Heart left ventricle (tissue), 16 donors: ENCODE results near the gene AKNA. TPM values are rescaled to one million over a fixed set of nuclear protein-coding genes. Genes with fewer than 3 reads are reported as not detected.

Experiments used
- ATAC-seq, 4 donors: fragments of 200-7000 bp; cut with Tn5 transposase; one replicate each; pipeline ENCODE4 v1.9.1; 2020 to 2022; ENCODE audit warnings: moderate library complexity in 4 of 4, mild to moderate bottlenecking in 3 of 4, moderate number of reproducible peaks in 1 of 4
- DNase-seq, 5 donors: peaks; one replicate each; pipeline ENCODE4 v3.0.0-alpha.2; 2020
- H3K27ac ChIP-seq, 12 donors: fragments of 200-600 bp; sonication (generic) in 4 of 12; one replicate each; pipeline versions ENCODE4 v1.5.0 to v1.8.0; 2016 to 2022; ENCODE audit warnings: mild to moderate bottlenecking in 2 of 12
- H3K27me3 ChIP-seq, 9 donors: fragments of 200-600 bp; sonication (generic) in 2 of 9; one replicate each; pipeline versions ENCODE4 v1.5.1 to v1.8.0; 2016 to 2022; ENCODE audit warnings: mild to moderate bottlenecking in 3 of 9
- H3K36me3 ChIP-seq, 9 donors: fragments of 200-600 bp; sonication (generic) in 2 of 9; one replicate each; pipeline versions ENCODE4 v1.5.0 to v1.8.0; 2018 to 2022; ENCODE audit warnings: mild to moderate bottlenecking in 2 of 9
- H3K4me1 ChIP-seq, 12 donors: fragments of 200-600 bp; sonication (generic) in 4 of 12; one replicate each; pipeline versions ENCODE4 v1.5.0 to v1.8.0; 2016 to 2022; ENCODE audit warnings: mild to moderate bottlenecking in 3 of 12
- H3K4me3 ChIP-seq, 12 donors: fragments of 200-600 bp; sonication (generic) in 4 of 12; one replicate each; pipeline versions ENCODE4 v1.5.0 to v1.8.0; 2017 to 2022; ENCODE audit warnings: mild to moderate bottlenecking in 9 of 12, moderate library complexity in 4 of 12
- H3K9me3 ChIP-seq, 12 donors: fragments of 200-600 bp; sonication (generic) in 4 of 12; one replicate each; pipeline versions ENCODE4 v1.5.0 to v1.8.0; 2016 to 2022; ENCODE audit warnings: mild to moderate bottlenecking in 1 of 12
- POLR2A ChIP-seq, 2 donors: fragments of 450-650 bp; IDR thresholded peaks; one replicate each; pipeline ENCODE4 v1.6.1; 2017; ENCODE audit warnings: antibody characterized with exemption in 2 of 2, mild to moderate bottlenecking in 2 of 2, moderate library complexity in 2 of 2
- WGBS, 4 donors: extraction: QIAGEN DNeasy Blood & Tissue Kit in 2 of 4; methylation state at CpG; one replicate each; pipeline versions ENCODE4 v1.1.5 to v1.1.7; 2013 to 2018; 5-methylcytosine and 5-hydroxymethylcytosine counted together
- intact Hi-C, 10 donors: fragments of 100-400 bp; cut with DNase I; formaldehyde crosslinking; loops; one replicate each; pipeline versions ENCODE4 v1.11.1 to v1.14.2; 2022
- polyA plus RNA-seq, 2 donors: library from polyadenylated mRNA; stranded (reverse); fragments of 200-250 nt; gene quantifications; one replicate each; pipeline ENCODE4 v1.2.3, GENCODE V29; 2013
- total RNA-seq, 9 donors: library from RNA; depleted of rRNA in 2 of 9; stranded (reverse); fragments of >200 nt in 2 of 9; fragmentation: NEBNext Ultra II Directional in 3 of 9; extraction: Animal tissue kit (Norgen Biotek cat#: 25700) in 3 of 9; gene quantifications; one replicate each; pipeline versions ENCODE4 v1.1.0 to v1.2.4, GENCODE V29; 2016 to 2023
- TF ChIP-seq, protein P1 (sequence below), 12 donors: fragments of 200-600 bp; sonication (generic) in 4 of 12; IDR thresholded peaks; one replicate each; pipeline versions ENCODE4 v1.5.0 to v1.8.0; 2018 to 2022; ENCODE audit warnings: antibody characterized with exemption in 12 of 12, mild to moderate bottlenecking in 5 of 12
- donor health status: ischemic (EF 13 %, LVEDD 7.1; RV severe dilation, severe dysfunction).
- donor health status: healthy with polysubstance abuse.
- donor health status: DM: no; HTN: yes; CAD: no.
- donor health status: DM: no; HTN: no; CAD: no.
- donor health status: ischemic (EF 25% LVEDD 6.9; RV normal size, moderate dysfunction).
- donor health status: ischemic (EF 25% LVEDD 5.7; RV mildly dilated, moderate dysfunction).
- donor health status: healthy.
- donor health status: DM: yes; HTN: yes; CAD: no.
- donor health status: ischemic (EF 35%, LVEDD 5.7; RV mildly dilated, moderate dysfunction).
- donor health status: nonischemic (EF 11% LVEDD 7.7; RV severe dilation, severe dysfunction).
- donor health status: DM: yes; HTN: yes; CAD: no.
- donor health status: PGD.
- donor health status: ischemic (EF 29% LVEDD 5.4; RV normal size, mild dysfunction).
- donor health status: nonischemic (EF 23%, LVEDD 6.1; RV moderate dilation, normal function).

The AKNA gene
- total and polyA plus RNA-seq, 11 donors = 2.5 to 30.8 (median 4.4) TPM

DNA sequence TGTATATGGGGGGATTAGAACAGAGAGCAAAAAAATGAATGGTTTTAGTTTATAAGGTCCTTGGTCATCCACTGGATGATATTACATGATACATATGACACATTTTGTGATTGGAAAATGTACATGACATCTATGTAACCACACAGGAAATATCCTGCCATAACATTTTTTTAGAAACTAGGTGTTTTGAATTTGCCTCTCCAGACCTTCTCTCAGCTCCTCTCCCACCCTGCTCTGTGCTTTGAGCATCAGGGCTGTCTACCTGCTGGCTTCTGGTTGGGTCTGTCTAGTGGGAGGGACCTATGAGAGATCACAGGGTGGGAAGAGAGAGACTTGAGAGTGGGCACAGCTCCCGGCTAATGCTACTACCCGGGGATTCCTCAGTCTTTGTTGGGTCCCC is 24.4 kb downstream of the AKNA start:
- peak overlapping the region in 1 of 12 donors; percentile 5 for H3K27ac ChIP-seq
- no peaks in the 10 kb centered on the region for H3K27me3 ChIP-seq
- no peak for DNase-seq
- ATAC-seq = no peak
- no peaks in the 10 kb centered on the region for H3K9me3 ChIP-seq
- H3K4me3 ChIP-seq = no peak overlapping the region
- no peak for TF ChIP-seq POLR2A (IDR thresholded peaks at IDR 0.05)
- TF ChIP-seq, protein P1, sequence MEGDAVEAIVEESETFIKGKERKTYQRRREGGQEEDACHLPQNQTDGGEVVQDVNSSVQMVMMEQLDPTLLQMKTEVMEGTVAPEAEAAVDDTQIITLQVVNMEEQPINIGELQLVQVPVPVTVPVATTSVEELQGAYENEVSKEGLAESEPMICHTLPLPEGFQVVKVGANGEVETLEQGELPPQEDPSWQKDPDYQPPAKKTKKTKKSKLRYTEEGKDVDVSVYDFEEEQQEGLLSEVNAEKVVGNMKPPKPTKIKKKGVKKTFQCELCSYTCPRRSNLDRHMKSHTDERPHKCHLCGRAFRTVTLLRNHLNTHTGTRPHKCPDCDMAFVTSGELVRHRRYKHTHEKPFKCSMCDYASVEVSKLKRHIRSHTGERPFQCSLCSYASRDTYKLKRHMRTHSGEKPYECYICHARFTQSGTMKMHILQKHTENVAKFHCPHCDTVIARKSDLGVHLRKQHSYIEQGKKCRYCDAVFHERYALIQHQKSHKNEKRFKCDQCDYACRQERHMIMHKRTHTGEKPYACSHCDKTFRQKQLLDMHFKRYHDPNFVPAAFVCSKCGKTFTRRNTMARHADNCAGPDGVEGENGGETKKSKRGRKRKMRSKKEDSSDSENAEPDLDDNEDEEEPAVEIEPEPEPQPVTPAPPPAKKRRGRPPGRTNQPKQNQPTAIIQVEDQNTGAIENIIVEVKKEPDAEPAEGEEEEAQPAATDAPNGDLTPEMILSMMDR (IDR thresholded peaks at IDR 0.05) = no peak
- intact Hi-C loops = no loop called here
- H3K36me3 ChIP-seq = peaks cover 2 to 99% (median 87%) of the 10 kb centered on the region in 9 donors
- peaks cover 0 to 49% (median 0%) of the 10 kb centered on the region in 12 donors for H3K4me1 ChIP-seq
- 50 to 67% (median 65%) methylated on average over 2 of the region's 2 CpGs for WGBS, 4 donors

DNA sequence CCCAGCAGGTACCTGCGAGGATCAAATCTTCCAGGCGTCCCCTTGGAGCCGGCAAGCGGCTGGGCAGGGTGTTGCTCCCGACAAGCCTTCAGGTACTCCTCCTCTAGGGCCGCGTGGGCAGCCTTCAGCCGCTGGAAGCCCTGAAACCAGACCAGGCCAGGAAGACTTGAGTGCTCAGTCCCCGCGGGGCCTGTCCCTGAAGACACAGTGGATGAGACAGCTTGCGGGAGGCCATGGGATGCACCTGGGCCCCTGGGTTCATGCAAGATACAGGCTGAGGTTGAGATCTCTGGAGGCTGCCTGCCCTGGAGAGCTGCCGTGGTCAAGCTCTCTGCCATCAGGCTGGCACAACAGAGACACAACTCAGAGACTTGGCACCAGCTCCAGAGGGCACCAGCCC is 25.4 kb downstream of the AKNA start:
- ATAC-seq = no peak
- Histone ChIP-seq H3K4me3 (no peak overlapping the region), H3K4me1 (peaks cover 0 to 39% (median 0%) of the 10 kb centered on the region in 12 donors), H3K27ac (no peak overlapping the region), H3K27me3 (no peaks in the 10 kb centered on the region), H3K9me3 (no peaks in the 10 kb centered on the region), H3K36me3 (peaks cover 2 to 99% (median 87%) of the 10 kb centered on the region in 9 donors)
- intact Hi-C loops = no loop called here
- no peak for DNase-seq
- WGBS, 4 donors = 77 to 92% (median 90%) methylated on average over 6 to 12 of the region's 12 CpGs
- TF ChIP-seq POLR2A (IDR thresholded peaks at IDR 0.05) = no peak
- TF ChIP-seq, protein P1 (IDR thresholded peaks at IDR 0.05) = no peak

DNA sequence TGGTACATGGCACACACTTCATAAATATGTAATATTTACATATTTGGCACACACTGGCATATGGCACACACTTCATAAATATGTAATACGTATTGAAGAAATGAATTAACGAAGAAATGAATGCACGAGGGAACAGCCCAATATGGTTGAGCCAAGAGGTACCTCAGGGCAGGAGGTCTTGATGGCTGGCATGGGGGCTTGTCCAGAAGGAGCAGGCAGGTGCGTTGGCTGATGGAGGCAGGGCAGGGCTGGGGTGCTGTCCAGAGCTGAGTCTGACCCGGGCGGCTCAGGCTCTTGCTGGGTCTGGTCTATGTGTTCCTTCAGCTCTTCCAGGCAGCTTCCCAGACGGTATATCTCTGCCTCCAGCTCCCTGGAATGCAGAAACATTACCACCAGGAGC is 26.2 kb downstream of the AKNA start:
- TF ChIP-seq, protein P1 (IDR thresholded peaks at IDR 0.05) = no peak
- TF ChIP-seq POLR2A (IDR thresholded peaks at IDR 0.05) = no peak
- no peaks in the 10 kb centered on the region for H3K27me3 ChIP-seq
- DNase-seq (no peak), ATAC-seq (no peak)
- peaks cover 2 to 100% (median 92%) of the 10 kb centered on the region in 9 donors for H3K36me3 ChIP-seq
- H3K4me1 ChIP-seq = peaks cover 0 to 30% (median 0%) of the 10 kb centered on the region in 12 donors
- no peak overlapping the region for H3K4me3 ChIP-seq
- WGBS, 4 donors = 92 to 96% (median 96%) methylated on average over 7 of the region's 7 CpGs
- H3K9me3 ChIP-seq = no peaks in the 10 kb centered on the region
- H3K27ac ChIP-seq = no peak overlapping the region
- intact Hi-C loops = no loop called here

DNA sequence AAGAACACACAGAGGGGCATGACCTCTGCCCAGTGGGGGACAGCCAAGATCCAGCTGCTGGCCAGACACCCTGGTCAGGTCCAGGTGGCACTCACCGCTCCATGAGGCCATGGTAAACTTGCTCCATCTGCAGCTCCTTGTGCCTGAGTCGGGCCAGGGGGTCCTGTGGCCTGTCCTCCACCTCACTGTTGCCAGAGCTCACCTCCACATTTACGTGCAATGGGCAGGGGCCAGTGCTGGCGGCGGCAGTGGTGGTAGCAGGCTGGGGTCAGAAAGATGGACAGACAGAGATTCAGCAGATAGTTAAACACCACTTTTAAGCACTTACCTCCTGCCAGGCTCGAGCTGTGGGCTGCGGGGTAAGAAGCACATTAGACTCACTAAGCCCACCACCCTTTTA is 28.0 kb downstream of the AKNA start:
- H3K4me3 ChIP-seq = no peak overlapping the region
- ATAC-seq (no peak), DNase-seq (no peak)
- TF ChIP-seq, protein P1 (IDR thresholded peaks at IDR 0.05) = no peak
- TF ChIP-seq POLR2A (IDR thresholded peaks at IDR 0.05) = no peak
- intact Hi-C loops = no loop called here
- WGBS, 4 donors = 96 to 97% (median 96%) methylated on average over 7 of the region's 7 CpGs
- H3K27me3 ChIP-seq = no peaks in the 10 kb centered on the region
- H3K4me1 ChIP-seq = peaks cover 0 to 13% (median 0%) of the 10 kb centered on the region in 12 donors
- no peaks in the 10 kb centered on the region for H3K9me3 ChIP-seq
- peaks cover 2 to 100% (median 97%) of the 10 kb centered on the region in 9 donors for H3K36me3 ChIP-seq
- H3K27ac ChIP-seq = no peak overlapping the region
